Astrocyte of the spinal cord (primary cell): ENCODE data around the gene ABRACL.
"Not testable (repeated sequence)": the region's sequence is repeated elsewhere in the genome, so short reads cannot be mapped to it uniquely, and the experiment has no call there.

Experiments used
- DNase-seq: peaks from one replicate; pipeline ENCODE4 v3.0.0; 2011; ENCODE audit warnings: low read depth, low spot score
- H3K4me3 ChIP-seq: 2 replicates; pipeline ENCODE4 v1.5.1; 2011; ENCODE audit warnings: low read depth, mild to moderate bottlenecking, low read length, moderate library complexity
- CTCF ChIP-seq: IDR thresholded peaks from 2 replicates; pipeline ENCODE4 v1.5.1; 2012; ENCODE audit warnings: low read depth, mild to moderate bottlenecking, low read length, inconsistent platforms
- in situ Hi-C: cut with HindIII; loops from 2 replicates; pipeline ENCODE4 v1.10.0; 2017; ENCODE audit warnings: low sequenced_read_pairs

ABRACL gene

GRCh38 chr6:139037490-139037889, 8.9 kb downstream of the ABRACL start:
- in situ Hi-C loops: no loop called here

GRCh38 chr6:139044250-139044649, 15.7 kb downstream of the ABRACL start:
- in situ Hi-C loops: no loop called here
- H3K4me3 ChIP-seq: no peak overlapping the region
- no peak for DNase-seq
- no peak for TF ChIP-seq CTCF

More at GRCh38 chr6:139037490-139037889, 8.9 kb downstream of the ABRACL start:
- H3K4me3 ChIP-seq: no peak overlapping the region
- DNase-seq: peak; percentile 72
- no peak for TF ChIP-seq CTCF

- no peak for DNase-seq
- TF ChIP-seq CTCF: no peak
- in situ Hi-C loops: no loop called here
- no peak overlapping the region for H3K4me3 ChIP-seq
Measured at GRCh38 chr6:139047677-139048076, 19.1 kb downstream of the ABRACL start.

GRCh38 chr6:139048912-139049311, 20.4 kb downstream of the ABRACL start:
- H3K4me3 ChIP-seq, in situ Hi-C loops, DNase-seq: not testable (repeated sequence)

- in situ Hi-C loops, DNase-seq, H3K4me3 ChIP-seq: not testable (repeated sequence)
Measured at GRCh38 chr6:139050131-139050769, 21.7 kb downstream of the ABRACL start.

- no peak for TF ChIP-seq CTCF
- in situ Hi-C loops: no loop called here
- no peak for DNase-seq
- H3K4me3 ChIP-seq: no peak overlapping the region
Measured at GRCh38 chr6:139050770-139051313, 22.3 kb downstream of the ABRACL start.

- in situ Hi-C loops: no loop called here
- no peak for TF ChIP-seq CTCF
Measured at GRCh38 chr6:139051396-139052060, 23.0 kb downstream of the ABRACL start.

More at GRCh38 chr6:139051396-139052060, 23.0 kb downstream of the ABRACL start:
- no peak for DNase-seq
- H3K4me3 ChIP-seq: no peak overlapping the region
